Superior temporal gyrus (tissue), 1 donor: ENCODE results near the gene RSF1.

Source experiments
- DNase-seq: peaks from one replicate; pipeline ENCODE4 v3.0.0-alpha.2; 2016; ENCODE audit errors: extremely low spot score

Gene RSF1

DNA sequence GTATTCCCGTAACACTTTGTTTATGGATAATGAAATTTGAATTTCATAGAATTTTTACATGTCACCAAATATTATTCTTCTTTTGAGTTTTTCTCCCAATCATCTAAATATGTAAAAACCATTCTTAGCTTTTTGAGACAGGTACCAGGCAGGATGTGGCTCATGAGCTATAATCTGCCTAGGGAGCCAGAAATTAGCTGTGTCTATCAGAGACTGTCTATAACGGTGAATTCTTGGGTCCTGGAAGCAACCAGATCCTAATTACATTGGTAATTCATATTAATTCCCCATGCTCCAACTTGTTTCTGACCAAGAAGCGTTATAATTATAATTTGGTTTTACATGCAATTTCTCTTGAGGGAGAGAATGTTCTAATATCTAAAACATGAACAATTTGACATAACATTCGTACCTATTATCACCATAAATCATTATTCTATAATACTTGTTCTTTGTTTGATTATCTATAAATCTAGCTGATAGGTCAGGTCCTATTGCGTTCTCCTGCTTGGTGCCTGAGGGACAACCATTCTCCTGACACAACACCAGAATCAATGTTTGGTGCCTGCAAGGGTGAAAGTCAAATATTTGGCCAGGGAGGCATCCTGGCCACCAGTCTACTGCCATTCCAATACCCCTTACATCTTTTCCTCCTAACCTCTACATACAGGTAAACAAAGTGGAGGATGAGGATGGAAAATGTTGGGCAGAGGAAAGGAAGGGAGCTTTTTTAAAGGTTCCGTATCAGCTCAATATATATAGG, 69.9 kb downstream of the RSF1 start:
- no peak for DNase-seq

DNA sequence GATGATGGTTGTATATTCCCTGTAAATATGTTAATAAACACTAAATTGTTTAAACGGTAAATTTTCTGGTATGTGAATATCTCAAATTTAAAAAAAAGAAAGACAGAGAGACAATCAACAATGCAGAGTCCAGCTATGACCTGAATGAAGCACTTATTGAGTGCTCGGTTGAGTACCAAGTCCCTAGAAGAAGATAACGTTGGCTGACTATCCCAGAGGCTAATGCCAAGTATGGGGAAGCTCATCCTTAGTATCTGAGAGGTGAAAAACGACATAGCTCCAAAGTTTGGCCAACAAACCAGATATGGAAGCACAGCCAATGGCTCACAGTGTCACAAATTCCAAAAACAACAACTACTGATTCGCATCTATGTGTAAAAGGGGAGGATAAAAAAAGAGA, 71.3 kb downstream of the RSF1 start:
- no peak for DNase-seq

DNA sequence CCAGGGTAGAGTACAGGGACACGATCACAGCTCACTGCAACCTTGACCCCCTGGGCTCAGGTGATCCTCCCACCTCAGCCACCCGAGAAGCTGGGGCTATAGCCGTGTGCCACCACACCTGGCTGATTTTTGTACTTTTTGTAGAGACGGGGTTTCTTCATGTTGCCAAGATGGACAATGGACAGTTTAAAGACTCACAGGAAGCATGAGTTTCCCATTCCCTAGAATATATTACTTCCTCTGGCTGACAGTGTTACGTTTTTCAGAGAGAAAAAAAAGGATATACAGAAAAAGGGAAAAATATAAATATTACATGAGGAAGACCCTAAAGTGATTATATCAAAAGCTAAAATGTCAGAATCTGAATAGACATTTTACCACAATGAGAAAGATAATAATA, 72.3 kb downstream of the RSF1 start:
- DNase-seq = no peak

DNA sequence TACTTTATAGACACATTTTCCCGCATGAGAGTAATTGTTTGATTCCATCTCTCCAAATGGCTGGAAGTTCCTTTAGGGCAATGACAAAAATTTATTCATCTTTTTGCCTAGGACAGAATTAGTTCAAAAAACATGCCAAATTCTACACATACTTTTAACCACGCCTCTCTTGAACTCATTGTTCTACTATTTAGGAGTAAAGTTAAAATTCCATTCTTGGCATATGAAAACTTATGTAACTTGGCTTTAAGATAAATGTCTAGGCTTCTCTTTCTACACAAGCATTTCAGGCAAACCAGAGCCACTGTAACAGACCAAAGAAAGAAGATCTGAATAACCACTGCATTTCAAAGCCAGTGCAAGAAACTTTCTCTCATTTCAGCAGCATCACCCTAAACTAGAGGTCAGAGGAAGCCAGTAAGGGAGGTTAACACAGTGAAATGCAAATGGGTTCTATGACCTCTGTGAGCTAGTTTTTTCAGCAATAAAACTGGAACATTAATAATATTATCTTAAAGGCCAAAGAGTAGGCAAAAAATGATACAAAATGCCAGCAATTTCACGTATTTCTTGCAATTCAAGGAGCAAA, 73.0 kb downstream of the RSF1 start:
- no peak for DNase-seq

DNA sequence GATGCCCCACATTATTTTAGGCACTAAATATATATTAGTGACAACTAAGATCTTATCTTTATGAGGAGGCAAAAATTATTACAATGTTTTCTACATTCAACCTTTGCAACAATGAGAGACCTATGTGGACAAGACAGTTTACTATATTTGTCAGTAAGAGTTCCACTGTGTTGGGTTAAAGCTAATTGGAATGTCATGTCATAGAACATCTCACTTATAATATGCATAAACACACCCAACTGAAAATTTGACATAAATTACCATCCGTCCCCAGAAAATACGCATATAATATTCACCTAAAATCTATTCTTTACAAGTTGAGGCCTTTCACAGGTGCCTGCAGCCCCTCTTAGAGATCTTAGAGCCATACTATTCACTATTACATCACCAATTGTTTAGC, 84.0 kb downstream of the RSF1 start:
- DNase-seq = no peak

DNA sequence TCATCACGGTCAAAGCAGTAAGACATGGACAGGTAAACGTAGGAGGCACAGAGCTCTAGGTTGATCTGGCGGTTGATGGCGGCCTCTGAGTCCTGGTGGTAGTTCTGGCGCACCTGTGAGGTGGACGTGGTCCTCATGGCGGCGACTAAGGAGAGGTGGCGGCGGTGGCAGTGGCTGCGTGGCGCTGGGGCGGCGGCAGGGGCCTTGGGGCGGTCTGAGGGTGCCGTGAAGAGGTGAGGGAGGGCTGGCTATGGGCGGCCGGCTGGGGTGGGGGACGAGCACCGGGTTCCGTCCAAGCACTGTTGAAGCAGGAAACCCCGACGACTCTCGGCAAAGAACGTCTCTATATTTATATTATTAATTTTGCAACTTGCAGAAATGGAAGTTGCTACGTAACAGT, 85.6 kb downstream of the RSF1 start:
- no peak for DNase-seq

DNA sequence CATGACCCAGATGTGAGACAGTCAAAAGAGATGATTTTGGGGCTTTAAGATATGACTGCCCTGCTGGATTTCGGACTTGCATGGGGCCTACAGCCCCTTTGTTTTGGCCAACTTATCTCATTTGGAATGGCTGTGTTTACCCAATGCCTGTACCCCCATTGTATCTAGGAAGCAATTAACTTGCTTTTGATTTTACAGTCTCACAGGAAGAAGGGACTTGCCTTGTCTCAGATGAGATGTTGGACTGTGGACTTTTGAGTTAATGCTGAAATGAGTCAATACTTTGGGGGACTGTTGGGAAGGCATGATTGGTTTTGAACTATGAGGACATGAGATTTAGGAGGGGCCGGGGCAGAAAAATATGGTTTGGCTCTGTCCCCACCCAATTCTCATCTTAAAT, 88.4 kb downstream of the RSF1 start:
- DNase-seq = no peak

DNA sequence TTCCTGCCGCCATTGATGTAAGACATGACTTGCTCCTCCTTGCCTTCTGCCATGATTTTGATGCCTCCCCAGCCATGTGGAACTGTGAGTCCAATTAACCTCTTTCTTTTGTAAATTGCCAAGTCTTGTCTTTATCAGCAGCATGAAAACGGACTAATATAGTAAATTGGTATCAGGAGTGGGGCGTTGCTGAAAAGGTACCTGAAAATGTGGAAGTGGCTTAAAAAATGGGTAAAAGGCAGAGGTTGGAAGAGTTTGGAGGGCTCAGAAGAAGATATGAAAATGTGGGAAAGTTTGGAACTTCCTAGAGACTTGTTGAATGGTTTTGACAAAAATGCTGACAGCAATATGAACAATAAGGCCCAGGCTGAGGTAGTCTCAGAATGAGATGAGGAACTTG, 89.7 kb downstream of the RSF1 start:
- no peak for DNase-seq

DNA sequence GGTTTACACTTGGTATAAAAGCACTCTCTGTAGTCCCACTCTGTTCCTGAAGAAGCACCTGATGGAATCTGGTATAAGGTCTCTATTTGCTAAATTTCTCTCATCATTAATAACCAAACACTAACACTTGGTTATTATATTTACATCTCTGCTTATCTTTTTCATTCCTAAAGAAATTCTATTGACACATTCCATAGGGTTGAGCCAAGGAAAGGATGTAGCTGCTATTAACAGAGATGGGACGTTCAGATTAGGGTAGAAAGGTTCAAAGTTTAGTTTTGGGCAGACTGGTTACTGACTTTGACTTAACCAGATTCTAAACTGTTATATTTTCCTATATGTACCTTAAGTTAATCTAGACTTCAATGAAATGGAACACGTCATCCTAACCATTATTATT, 91.5 kb downstream of the RSF1 start:
- DNase-seq = no peak

DNA sequence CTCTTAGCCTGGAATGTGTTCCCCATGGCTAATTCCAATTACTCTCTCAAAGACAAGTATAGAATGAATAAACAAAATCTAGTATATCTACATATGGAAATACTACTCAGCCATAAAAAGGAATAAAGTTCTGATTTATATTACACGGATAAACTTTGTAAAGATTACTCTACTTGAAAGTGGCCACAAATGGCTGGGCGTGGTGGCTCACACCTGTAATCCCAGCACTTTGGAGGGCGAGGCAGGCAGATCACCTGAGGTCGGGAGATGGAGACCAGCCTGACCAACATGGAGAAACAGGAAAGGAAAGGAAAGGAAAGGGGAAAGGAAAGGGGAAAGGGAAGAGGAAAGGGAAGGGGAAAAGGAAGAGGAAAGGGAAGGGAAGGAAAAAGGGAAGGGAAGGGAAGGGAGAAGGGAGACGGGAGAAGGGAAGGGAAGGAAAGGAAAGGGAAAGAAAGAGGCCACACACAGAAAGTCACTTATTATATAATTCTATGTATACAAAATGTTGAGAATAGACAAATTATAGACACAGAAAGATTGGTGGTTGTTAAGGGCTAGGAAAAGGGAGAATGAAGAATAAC, 92.2 kb downstream of the RSF1 start:
- no peak for DNase-seq

DNA sequence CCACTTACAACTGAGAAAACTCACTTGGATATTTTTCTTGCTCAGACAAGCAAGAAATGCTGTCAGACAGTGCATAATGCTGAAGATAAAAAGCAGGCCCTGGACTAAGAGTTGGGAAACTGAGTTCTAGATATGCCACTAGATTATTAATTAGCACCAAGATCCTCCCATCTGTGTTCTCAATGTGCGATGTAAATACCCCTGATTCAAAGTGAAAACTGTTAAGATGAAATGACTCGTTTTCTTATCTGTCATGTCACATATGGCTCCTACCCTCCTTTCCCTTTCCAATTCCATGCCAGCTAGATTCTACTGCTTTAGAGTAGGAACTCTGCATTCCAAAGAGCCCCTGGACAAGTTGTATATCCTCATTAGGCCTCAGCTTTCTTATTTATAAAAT, 94.0 kb downstream of the RSF1 start:
- DNase-seq = no peak

DNA sequence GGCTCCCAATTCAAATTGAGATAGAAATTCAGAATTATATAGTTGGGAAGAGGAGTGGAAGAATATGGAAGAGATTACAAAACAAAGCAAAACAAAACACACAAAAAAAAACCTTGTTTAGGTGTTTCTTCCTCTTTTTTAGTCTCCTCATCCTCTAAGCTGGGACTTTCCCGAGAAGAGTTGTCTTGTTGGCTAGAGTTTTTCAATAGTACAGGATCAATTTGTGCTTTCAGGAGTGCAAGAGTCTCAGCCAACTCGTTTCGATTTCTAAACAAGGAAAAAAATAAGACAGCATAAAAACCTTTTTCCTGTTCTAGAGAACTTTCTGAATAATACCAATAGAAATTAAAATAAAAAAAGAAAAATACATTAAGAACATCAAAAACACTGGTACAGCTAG, 95.1 kb downstream of the RSF1 start:
- no peak for DNase-seq

DNA sequence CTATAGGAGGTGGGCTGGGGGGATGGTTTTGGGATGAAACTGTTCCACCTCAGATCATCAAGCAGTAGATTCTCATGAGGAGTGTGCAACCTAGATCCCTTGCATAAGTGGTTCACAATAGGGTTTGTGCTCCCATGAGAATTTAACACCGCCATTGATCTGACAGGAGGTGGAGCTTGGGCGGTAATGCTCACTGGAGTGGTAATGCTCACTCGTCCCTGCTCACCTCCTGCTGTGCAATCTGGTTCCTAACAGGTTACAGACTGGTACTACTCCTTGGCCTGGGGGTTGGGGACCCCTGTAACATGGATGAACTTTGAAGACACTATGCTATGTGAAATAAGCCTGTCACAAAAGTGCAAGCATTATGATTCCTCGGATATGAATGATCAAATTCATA, 95.9 kb downstream of the RSF1 start:
- no peak for DNase-seq

DNA sequence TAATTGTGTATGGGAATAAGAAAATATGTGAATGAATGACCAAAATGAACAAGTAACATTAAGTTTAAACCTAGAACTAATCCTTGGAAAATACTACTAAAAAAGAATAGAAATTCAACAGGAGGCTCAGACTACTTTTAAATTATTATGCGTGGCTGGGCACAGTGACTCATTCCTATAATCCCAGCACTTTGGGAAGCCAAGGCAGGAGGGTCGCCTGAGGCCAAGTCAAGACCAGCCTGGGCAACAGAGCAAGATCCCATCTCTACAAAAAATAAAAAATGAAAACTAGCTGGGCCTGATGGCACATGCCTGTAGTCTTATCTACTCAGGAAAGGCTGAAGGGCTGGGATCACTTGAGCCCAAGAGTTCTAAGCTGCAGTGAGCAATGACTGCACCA, 97.5 kb downstream of the RSF1 start:
- no peak for DNase-seq

DNA sequence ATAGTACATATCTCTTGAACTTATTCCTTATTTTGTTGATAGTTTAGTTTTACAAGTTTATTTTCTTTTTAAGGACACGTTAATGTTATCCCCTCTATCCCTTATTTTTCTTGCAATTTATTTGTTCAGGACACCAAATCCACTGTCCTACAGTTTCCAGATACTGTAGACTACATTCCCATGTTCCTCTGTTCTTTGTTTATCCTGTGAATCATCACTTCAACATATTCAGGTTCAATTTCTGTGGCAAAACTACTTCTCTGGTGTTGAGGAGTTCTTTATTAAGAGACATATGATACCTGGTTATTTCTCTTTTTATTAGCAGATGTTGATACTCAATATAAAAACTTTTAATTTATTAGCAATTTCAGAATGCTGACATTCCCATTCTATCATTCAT, 110.2 kb downstream of the RSF1 start:
- no peak for DNase-seq

DNA sequence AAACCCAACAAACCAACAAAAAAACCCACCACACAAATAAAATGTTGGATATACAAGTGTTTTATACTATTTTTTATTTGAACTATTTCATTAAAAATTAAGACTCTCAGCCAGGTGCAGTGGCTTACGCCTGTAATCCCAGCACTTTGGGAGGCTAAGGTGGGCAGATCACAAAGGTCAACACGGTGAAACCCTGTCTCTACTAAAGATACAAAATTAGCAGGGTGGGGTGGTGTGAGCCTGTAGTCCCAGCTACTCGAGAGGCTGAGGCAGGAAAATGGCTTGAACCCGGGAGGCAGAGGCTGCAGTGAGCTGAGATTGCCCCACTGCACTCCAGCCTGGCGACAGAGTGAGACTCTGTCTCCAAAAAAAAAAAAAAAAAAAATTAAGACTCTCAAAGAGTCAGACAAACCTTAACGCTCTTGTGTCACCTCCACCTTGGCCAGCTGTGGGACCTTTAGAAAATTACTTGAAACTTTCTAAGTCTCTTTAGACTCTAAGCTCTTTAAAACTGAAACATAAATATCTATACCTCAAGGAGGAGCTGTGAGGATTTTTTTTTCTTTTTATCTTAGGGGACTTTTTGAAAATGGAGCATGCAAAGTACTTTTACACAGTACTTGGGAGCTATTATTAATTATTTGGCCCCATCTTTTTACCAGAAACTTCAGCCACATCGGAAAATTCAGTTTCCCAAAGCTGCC, 114.5 kb downstream of the RSF1 start:
- DNase-seq = no peak

DNA sequence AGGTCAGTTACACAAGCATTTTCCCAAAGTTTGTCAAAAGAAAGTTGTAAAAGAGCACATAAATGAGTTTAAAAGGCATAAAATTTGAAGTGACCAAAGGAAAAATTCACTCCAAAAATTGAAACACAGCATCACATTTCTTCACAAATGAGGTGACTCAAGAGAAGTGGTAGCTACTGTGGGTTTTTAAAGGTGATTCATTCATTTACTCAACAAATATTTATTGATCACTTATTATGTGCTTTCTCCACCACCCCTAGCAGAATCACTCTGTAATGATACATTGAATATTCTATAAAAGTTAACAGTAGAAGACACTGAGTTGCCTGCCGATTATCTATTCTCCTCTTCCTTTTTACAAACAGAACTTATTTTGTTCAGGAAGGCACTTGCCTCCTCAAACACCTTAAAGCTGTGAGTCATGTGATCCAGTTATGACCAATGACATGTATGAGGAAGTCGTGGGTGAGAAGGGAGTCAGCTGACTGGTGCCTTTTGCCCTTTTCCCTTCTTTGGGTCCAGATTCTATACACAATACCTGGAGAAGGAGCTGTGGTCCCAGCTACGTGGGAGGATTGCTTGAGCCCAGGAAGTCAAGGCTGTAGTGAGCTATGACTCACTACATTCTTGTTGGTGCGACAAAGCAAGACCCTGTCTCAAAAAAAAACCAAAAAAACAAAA, 115.2 kb downstream of the RSF1 start:
- DNase-seq = no peak

DNA sequence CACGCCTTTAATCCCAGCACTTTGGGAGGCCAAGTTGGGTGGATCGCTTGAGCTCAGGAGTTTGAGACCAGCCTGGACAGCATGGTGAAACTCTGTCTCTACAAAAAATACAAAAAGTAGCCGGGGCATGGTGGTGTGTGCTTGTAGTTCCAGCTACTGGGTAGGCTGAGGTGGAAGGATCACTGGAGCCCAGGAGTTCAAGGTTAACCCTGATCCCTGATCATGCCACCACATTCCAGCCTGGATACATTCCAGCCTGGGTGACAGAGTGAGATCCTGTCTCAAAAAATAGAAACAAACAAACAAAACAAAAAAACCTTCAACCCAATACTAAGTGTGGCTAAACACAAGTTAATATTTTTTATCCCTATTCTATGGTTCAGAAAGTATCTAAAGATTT, 116.5 kb downstream of the RSF1 start:
- no peak for DNase-seq

DNA sequence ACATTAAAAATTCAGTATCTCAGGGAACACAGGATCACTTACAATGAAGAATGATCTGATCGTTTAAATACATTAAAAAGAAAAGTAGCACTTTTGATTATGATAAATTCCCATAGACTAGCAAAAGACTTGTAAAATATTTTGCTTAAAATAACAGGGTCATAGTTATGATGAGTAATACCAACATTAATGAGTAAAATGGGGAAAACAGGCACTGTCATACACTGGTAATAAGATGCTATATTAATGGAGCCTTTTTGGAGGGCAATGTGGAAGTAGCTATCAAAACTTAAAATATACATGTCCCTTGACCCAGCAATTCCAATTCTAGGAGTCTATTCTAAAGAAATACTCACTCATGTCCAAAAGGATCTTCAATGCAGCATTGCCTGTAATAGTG, 121.1 kb downstream of the RSF1 start:
- no peak for DNase-seq

DNA sequence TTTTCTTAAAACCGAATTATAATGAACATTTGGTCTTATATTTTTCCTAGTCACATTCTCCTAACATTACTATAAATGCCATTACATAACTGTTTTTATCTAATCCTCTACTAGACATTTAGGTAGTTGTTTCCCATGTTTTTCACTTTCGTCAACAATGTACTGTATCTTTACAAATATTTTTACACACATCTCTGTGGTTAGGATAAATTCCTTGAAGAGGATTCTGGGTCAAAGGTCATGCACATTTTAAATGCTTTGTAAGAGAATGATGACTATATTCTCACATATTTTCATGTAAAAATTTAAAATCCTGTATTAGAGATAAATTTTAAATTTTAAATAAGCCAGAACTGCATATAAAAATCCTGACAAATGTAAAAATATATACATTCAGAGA, 121.6 kb downstream of the RSF1 start:
- no peak for DNase-seq

DNA sequence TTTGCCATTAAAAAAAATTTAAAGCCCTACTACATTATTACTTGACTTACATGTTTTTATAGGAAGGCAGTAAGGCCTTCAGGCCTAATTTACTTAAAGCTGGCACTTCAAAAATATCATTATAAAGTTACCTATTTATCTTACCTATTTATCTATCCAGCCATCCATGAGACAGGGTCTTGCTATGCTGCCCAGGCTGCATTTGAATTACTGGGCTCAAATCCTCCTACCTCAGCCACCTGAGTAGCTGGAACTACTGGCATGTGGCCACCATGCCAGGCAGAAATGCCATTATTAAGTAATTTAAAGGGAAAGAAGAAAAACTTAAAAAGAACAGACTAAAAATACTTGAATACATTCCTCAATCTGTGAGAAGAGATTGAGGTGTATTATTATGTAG, 122.7 kb downstream of the RSF1 start:
- no peak for DNase-seq

DNA sequence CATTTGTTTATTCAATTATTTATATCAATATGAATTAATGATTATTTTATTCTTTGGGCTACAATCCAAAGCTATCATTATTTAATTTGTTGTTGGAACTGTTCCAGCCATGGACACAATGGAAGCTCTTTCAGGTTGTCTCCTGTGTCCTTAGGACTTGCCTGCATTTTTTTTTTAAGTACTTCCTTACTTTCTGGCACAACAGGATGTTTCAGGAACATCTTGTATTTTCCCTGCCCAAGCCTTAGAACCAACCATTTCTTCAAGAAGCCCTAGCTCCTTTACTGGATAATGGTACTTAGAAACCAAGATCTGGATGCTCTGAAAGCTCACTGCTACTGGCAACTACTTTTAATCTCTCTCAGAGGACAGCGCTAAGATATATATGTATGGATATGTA, 125.1 kb downstream of the RSF1 start:
- DNase-seq = no peak
